ENCODE results near the gene VEGFA. TPM values are rescaled to one million over a fixed set of nuclear protein-coding genes. Genes with fewer than 3 reads are reported as not detected.

The VEGFA gene
- total RNA-seq, 1 experiment from 2014 or later = 112 TPM

DNA sequence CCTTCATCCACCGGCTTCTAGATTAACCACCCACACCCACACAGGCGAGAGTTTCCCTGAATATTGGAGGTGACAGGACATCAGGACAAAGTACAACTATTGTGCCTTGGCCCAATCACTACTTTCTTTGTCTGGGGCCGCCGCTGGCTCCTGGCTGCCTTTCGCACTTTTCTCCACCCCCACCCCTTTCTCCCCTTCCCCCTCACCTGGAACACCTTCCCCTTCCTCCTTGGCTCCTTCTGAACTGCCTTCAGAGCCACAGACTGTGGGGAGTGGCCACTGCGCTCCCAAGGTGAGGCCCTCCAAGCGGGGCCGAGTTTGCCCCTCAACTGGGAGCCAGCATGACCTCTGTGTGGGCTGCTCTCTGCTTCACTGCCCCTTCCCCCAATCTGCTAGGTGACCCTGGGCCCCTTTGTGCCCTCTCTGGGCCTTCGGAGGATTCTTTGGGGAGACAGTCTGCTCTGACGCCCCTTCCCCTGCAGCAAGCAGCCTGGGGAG lies 3.0 kb upstream of the VEGFA start:
- Histone ChIP-seq H3K9me2 (ENCODE audit: insufficient read depth) (no peaks in the 10 kb centered on the region), H3K36me3 (ENCODE audit: low read depth) (peaks cover 2% of the 10 kb centered on the region), H3F3A (ENCODE audit: insufficient read depth, low read depth) (peaks cover 3% of the 10 kb centered on the region; the same call in 1 of the 2 replicates), H4K20me1 (ENCODE audit: insufficient read depth) (peaks cover under 1% of the 10 kb centered on the region; the same call in 1 of the 2 replicates), H2AFZ (no peak overlapping the region), H3K4me1 (replicated peaks; ENCODE audit: insufficient read depth) (no peaks in the 10 kb centered on the region; the same call in 1 of the 2 replicates), H3K27me3 (ENCODE audit: insufficient read depth, low read depth) (no peaks in the 10 kb centered on the region), H3K4me3 (no peak overlapping the region), H3K27ac (no peak overlapping the region), H3K4me2 (no peak overlapping the region), H3K79me2 (ENCODE audit: low read depth) (peaks cover 20% of the 10 kb centered on the region), H3K9me3 (ENCODE audit: insufficient read depth, low read depth) (no peaks in the 10 kb centered on the region)
- DNase-seq = no peak
- BruUV-seq (replicated peaks) = no TSS peak
- intact Hi-C loops (cut with micrococcal nuclease; ENCODE audit: unreplicated experiment) = no loop called here
- ChIA-PET CTCF (interaction anchor here (1.2 kb wide), 1 partner anchor 42 kb away, joined by 3 read pairs; no protein-coding TSS in a partner anchor), POLR2A (ENCODE audit: unreplicated experiment) (no interaction called here)
- TF ChIP-seq CTCF (conservative IDR thresholded peaks at IDR 0.05) (no peak), EZH2 (IDR thresholded peaks at IDR 0.05; ENCODE audit: low read depth) (no peak)

DNA sequence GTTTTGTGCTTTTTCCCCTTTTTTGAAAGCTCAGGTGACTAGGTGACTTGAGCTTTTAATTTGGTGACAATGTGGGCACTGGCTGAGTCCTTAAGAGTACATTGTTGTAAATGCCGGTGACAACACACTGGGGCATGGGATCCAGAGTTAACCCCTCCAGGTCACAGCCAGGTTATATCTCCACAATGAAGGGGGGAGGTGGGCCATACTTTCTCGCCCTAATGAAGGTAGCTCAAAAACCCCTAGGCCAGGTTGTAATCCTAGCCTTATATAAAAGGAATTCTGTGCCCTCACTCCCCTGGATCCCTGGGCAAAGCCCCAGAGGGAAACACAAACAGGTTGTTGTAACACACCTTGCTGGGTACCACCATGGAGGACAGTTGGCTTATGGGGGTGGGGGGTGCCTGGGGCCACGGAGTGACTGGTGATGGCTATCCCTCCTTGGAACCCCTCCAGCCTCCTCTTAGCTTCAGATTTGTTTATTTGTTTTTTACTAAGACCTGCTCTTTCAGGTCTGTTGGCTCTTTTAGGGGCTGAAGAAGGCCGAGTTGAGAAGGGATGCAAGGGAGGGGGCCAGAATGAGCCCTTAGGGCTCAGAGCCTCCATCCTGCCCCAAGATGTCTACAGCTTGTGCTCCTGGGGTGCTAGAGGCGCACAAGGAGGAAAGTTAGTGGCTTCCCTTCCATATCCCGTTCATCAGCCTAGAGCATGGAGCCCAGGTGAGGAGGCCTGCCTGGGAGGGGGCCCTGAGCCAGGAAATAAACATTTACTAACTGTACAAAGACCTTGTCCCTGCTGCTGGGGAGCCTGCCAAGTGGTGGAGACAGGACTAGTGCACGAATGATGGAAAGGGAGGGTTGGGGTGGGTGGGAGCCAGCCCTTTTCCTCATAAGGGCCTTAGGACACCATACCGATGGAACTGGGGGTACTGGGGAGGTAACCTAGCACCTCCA lies 2.2 kb upstream of the VEGFA start:
- H3K79me2 ChIP-seq (ENCODE audit: low read depth) = peaks cover 28% of the 10 kb centered on the region
- peaks cover 9% of the 10 kb centered on the region; the same call in 1 of the 2 replicates for H4K20me1 ChIP-seq (ENCODE audit: insufficient read depth)
- ChIA-PET CTCF (interaction anchor here (0.6 to 1.2 kb wide), 3 partner anchors 9 to 99 kb away, joined by 3 to 4 read pairs (median 3); no protein-coding TSS in a partner anchor), POLR2A (ENCODE audit: unreplicated experiment) (no interaction called here)
- no peak overlapping the region for H3K4me2 ChIP-seq
- DNase-seq = no peak
- no peak for TF ChIP-seq CTCF (conservative IDR thresholded peaks at IDR 0.05)
- TF ChIP-seq EZH2 (IDR thresholded peaks at IDR 0.05; ENCODE audit: low read depth) = no peak
- no peaks in the 10 kb centered on the region for H3K27me3 ChIP-seq (ENCODE audit: insufficient read depth, low read depth)
- H3K9me2 ChIP-seq (ENCODE audit: insufficient read depth) = no peaks in the 10 kb centered on the region
- no peaks in the 10 kb centered on the region for H3K9me3 ChIP-seq (ENCODE audit: insufficient read depth, low read depth)
- no peak overlapping the region for H3K4me3 ChIP-seq
- H3F3A ChIP-seq (ENCODE audit: insufficient read depth, low read depth) = peaks cover 3% of the 10 kb centered on the region; the same call in 1 of the 2 replicates
- H3K27ac ChIP-seq = no peak overlapping the region
- BruUV-seq (replicated peaks) = no TSS peak
- intact Hi-C loops (cut with micrococcal nuclease; ENCODE audit: unreplicated experiment) = loop anchor here (2.0 kb wide), 1 partner anchor 159 kb away; no protein-coding TSS in a partner anchor
- no peaks in the 10 kb centered on the region; the same call in 1 of the 2 replicates for H3K4me1 ChIP-seq (replicated peaks; ENCODE audit: insufficient read depth)
- H2AFZ ChIP-seq = no peak overlapping the region
- peaks cover 10% of the 10 kb centered on the region for H3K36me3 ChIP-seq (ENCODE audit: low read depth)

GRCh38 chr6:43768506-43768860 lies 1.5 kb upstream of the VEGFA start:
- Histone ChIP-seq H3K9me2 (ENCODE audit: insufficient read depth) (no peaks in the 10 kb centered on the region), H3K27me3 (ENCODE audit: insufficient read depth, low read depth) (no peaks in the 10 kb centered on the region), H3K4me3 (no peak overlapping the region), H3K4me2 (no peak overlapping the region), H3K79me2 (ENCODE audit: low read depth) (peaks cover 35% of the 10 kb centered on the region), H3K9me3 (ENCODE audit: insufficient read depth, low read depth) (no peaks in the 10 kb centered on the region), H2AFZ (no peak overlapping the region), H3K36me3 (ENCODE audit: low read depth) (peaks cover 15% of the 10 kb centered on the region), H3K27ac (no peak overlapping the region), H3F3A (ENCODE audit: insufficient read depth, low read depth) (peaks cover 3% of the 10 kb centered on the region; the same call in 1 of the 2 replicates), H4K20me1 (ENCODE audit: insufficient read depth) (peaks cover 15% of the 10 kb centered on the region), H3K4me1 (replicated peaks; ENCODE audit: insufficient read depth) (no peaks in the 10 kb centered on the region; the same call in 1 of the 2 replicates)
- ChIA-PET CTCF (interaction anchor here (0.6 to 1.0 kb wide), 6 partner anchors 9 to 305 kb away, joined by 3 to 4 read pairs (median 4); no protein-coding TSS in a partner anchor), POLR2A (ENCODE audit: unreplicated experiment) (interaction anchor here (0.5 to 0.7 kb wide), 2 partner anchors 100 to 488 kb away, joined by 5 to 7 read pairs; no protein-coding TSS in a partner anchor)
- intact Hi-C loops (cut with micrococcal nuclease; ENCODE audit: unreplicated experiment) = loop anchor here (2.0 kb wide), 1 partner anchor 160 kb away; no protein-coding TSS in a partner anchor
- no TSS peak for BruUV-seq (replicated peaks)
- TF ChIP-seq EZH2 (IDR thresholded peaks at IDR 0.05; ENCODE audit: low read depth) (no peak), CTCF (conservative IDR thresholded peaks at IDR 0.05) (no peak)
- no peak for DNase-seq

All from PC-9 (cell line).